Right cardiac atrium (tissue), 5 donors: Measurements from ENCODE around the gene TRIM66. TPM values are rescaled to one million over a fixed set of nuclear protein-coding genes. Genes with fewer than 3 reads are reported as not detected.

ENCODE experiments used
- ATAC-seq, 2 donors: fragments of 200-7000 bp; cut with Tn5 transposase; one replicate each; pipeline versions ENCODE4 v1.8.0 to v1.9.1; 2020; ENCODE audit warnings: moderate library complexity in 2 of 2, mild to moderate bottlenecking in 1 of 2
- DNase-seq, 3 donors: peaks; one replicate each; pipeline ENCODE4 v3.0.0-alpha.2; 2020
- H3K27ac ChIP-seq: one replicate; pipeline ENCODE4 v1.5.1; 2013; ENCODE audit warnings: mild to moderate bottlenecking, low read length, control low read depth, moderate library complexity
- H3K27me3 ChIP-seq: one replicate; pipeline ENCODE4 v1.6.1; 2013; ENCODE audit not compliant: control insufficient read depth, insufficient read depth
- H3K4me1 ChIP-seq: one replicate; pipeline ENCODE4 v1.6.1; 2013; ENCODE audit warnings: low read length; ENCODE audit not compliant: control insufficient read depth, insufficient read depth
- H3K4me3 ChIP-seq: one replicate; pipeline ENCODE4 v1.5.1; 2013; ENCODE audit warnings: low read length, control low read depth
- H3K9me3 ChIP-seq: one replicate; pipeline ENCODE4 v1.6.1; 2013; ENCODE audit warnings: low read length; ENCODE audit not compliant: control insufficient read depth
- WGBS: extraction: QIAGEN DNeasy Blood & Tissue Kit; methylation state at CpG from one replicate; pipeline ENCODE4 v1.1.7; 2013; 5-methylcytosine and 5-hydroxymethylcytosine counted together
- intact Hi-C, 4 donors: fragments of 100-400 bp; cut with DNase I; formaldehyde crosslinking; loops; one replicate each; pipeline versions ENCODE4 v1.11.0 to v1.14.0; 2022 to 2023
- polyA plus RNA-seq: library from polyadenylated mRNA; stranded (reverse); fragments of 200-250 nt; gene quantifications from one replicate; pipeline ENCODE4 v1.2.3, GENCODE V29; 2013
- total RNA-seq, 4 donors: library from RNA; stranded (reverse); fragmentation: NEBNext Ultra II Directional; extraction: Animal tissue kit (Norgen Biotek cat#: 25700); gene quantifications; one replicate each; pipeline ENCODE4 v1.2.1, GENCODE V29; 2021
- donor health status: healthy with polysubstance abuse.
- donor health status: DM: no; HTN: yes; CAD: no.
- donor health status: DM: no; HTN: no; CAD: no.
- donor health status: DM: no; HTN: yes; CAD: no; lungs with severe emphysema.
- donor health status: DM: yes; HTN: yes; CAD: no.

The TRIM66 gene
- total and polyA plus RNA-seq, 5 donors, result 1.6 to 3.6 (median 2.5) TPM

- Histone ChIP-seq H3K27me3 (no peaks in the 10 kb centered on the region), H3K4me3 (no peak overlapping the region), H3K9me3 (no peaks in the 10 kb centered on the region), H3K27ac (no peak overlapping the region), H3K4me1 (no peaks in the 10 kb centered on the region)
- 88% methylated on average over 4 of the region's 4 CpGs for WGBS
- ATAC-seq (no peak), DNase-seq (no peak)
- intact Hi-C loops, result no loop called here
Measured at GRCh38 chr11:8690374-8691342, 8.2 kb upstream of the TRIM66 start.

GRCh38 chr11:8689726-8690255, 7.3 kb upstream of the TRIM66 start:
- ATAC-seq, result no peak
- H3K27ac ChIP-seq, result no peak overlapping the region
- intact Hi-C loops, result loop anchor here in 3 of 4 donors (2.0 to 5.0 kb wide), 3 partner anchors 118 to 273 kb away; partner anchors contain the start of gene TMEM9B (in 1 of the 3)
- H3K4me3 ChIP-seq, result no peak overlapping the region
- no peaks in the 10 kb centered on the region for H3K4me1 ChIP-seq
- no peak for DNase-seq
- no peaks in the 10 kb centered on the region for H3K27me3 ChIP-seq
- H3K9me3 ChIP-seq, result no peaks in the 10 kb centered on the region
- WGBS, result 88% methylated on average over 8 of the region's 8 CpGs

DNA sequence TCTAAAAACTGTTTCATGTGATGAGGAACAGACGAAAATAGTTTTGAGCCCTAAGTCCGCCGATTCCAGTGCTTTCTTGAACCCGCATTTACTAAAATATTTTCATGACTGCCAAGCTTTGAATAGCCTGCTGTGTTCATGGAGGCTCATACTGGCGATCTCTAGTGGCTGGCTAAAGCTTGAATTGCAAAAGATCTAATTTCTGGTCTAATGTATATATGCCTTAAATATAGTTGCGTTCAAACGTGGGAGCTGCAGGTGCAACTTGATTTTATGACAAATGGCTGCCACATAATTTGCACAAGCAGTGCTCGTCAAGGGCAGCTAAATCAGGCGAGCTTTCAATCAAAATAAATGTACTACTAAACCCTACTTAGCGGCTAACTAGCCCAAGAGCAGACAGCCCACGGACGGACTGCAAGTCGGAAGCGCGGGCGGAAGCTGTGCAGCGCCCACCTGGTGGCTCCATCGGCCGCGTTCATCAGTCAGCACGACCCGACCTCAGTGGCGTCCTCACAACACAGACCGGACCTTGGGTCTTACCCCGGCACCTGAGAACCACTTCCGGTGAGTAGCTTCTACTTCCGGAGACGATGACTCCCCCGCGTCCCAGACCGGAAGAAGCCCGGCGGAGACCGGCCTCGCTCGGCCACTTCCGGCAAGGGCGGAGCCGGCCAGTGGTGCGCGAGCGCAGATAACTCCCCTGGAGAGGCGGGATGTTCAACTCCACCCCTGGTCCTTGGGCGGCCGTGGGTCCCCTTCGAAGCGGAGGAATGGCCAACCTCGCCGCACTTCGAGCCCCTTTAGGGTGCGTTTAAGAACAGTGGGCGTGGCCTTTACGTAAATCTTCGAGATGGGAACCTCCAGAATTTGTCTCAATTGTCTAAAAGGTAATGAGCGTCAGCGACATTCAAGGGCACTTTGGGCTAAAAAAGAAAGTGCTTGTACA, 6.2 kb upstream of the TRIM66 start:
- ATAC-seq (peak; percentile 97 to 99), DNase-seq (peak; percentile 96 to 98 (median 98))
- Histone ChIP-seq H3K9me3 (no peaks in the 10 kb centered on the region), H3K4me3 (peak overlapping the region; percentile 79), H3K4me1 (peaks cover 4% of the 10 kb centered on the region), H3K27me3 (no peaks in the 10 kb centered on the region), H3K27ac (peak overlapping the region; percentile 95)
- intact Hi-C loops, result loop anchor here in 3 of 4 donors (2.0 to 5.0 kb wide), 3 partner anchors 119 to 274 kb away; partner anchors contain the start of gene TMEM9B (in 1 of the 3)
- 3% methylated on average over 56 of the region's 56 CpGs for WGBS

- H3K9me3 ChIP-seq, result no peaks in the 10 kb centered on the region
- peaks cover 4% of the 10 kb centered on the region for H3K4me1 ChIP-seq
- ATAC-seq, result no peak
- no peaks in the 10 kb centered on the region for H3K27me3 ChIP-seq
- no peak for DNase-seq
- no peak overlapping the region for H3K4me3 ChIP-seq
- 88% methylated on average over 7 of the region's 7 CpGs for WGBS
- intact Hi-C loops, result loop anchor here in 2 of 4 donors (2.0 to 5.0 kb wide), 3 partner anchors 121 to 276 kb away; partner anchors contain the start of gene TMEM9B (in 1 of the 2)
- H3K27ac ChIP-seq, result no peak overlapping the region
Measured at GRCh38 chr11:8686325-8686724, 3.9 kb upstream of the TRIM66 start.

DNA sequence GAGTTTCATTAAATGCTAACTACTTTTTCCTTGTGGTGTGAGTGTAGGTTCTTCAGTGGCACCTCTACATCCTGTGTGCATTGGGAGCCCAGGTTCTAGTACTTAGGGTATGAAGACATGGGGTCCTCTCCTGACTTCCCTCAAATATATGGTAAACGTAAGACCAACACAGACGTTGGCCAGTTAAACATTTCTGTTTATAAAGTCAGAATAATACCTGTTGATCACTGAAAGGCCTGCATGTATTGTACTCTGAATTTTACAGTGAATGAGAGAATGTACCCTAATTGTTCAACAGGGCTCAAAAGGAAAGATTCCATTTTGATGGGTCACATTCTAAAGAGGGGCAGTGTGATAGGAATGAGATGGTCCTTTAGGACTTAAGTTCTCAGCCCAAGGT, 3.4 kb upstream of the TRIM66 start:
- H3K9me3 ChIP-seq, result no peaks in the 10 kb centered on the region
- H3K27me3 ChIP-seq, result no peaks in the 10 kb centered on the region
- no peak overlapping the region for H3K4me3 ChIP-seq
- no peak overlapping the region for H3K27ac ChIP-seq
- 76% methylated on average over 2 of the region's 2 CpGs for WGBS
- ATAC-seq, result no peak
- no peak for DNase-seq
- intact Hi-C loops, result loop anchor here in 2 of 4 donors (2.0 to 5.0 kb wide), 3 partner anchors 121 to 276 kb away; partner anchors contain the start of gene TMEM9B (in 1 of the 2)
- peaks cover 4% of the 10 kb centered on the region for H3K4me1 ChIP-seq

- no peak overlapping the region for H3K27ac ChIP-seq
- DNase-seq, result no peak
- no peak for ATAC-seq
- H3K4me3 ChIP-seq, result no peak overlapping the region
- intact Hi-C loops, result loop anchor here in 2 of 4 donors (5.0 kb wide), 2 partner anchors 122 to 277 kb away; partner anchors contain the start of gene TMEM9B (in 1 of the 2)
- WGBS, result 74% methylated on average over 7 of the region's 7 CpGs
- H3K9me3 ChIP-seq, result no peaks in the 10 kb centered on the region
- no peaks in the 10 kb centered on the region for H3K27me3 ChIP-seq
- peaks cover 4% of the 10 kb centered on the region for H3K4me1 ChIP-seq
Measured at GRCh38 chr11:8685306-8685705, 2.8 kb upstream of the TRIM66 start.

- intact Hi-C loops, result loop anchor here in 2 of 4 donors (5.0 kb wide), 2 partner anchors 123 to 278 kb away; partner anchors contain the start of gene TMEM9B (in 1 of the 2)
- 85% methylated on average over 6 of the region's 6 CpGs for WGBS
- Histone ChIP-seq H3K27me3 (no peaks in the 10 kb centered on the region), H3K4me3 (no peak overlapping the region), H3K4me1 (peaks cover 4% of the 10 kb centered on the region), H3K9me3 (no peaks in the 10 kb centered on the region), H3K27ac (no peak overlapping the region)
- DNase-seq, result no peak
- no peak for ATAC-seq
Measured at GRCh38 chr11:8684600-8685290, 2.3 kb upstream of the TRIM66 start.

- ATAC-seq (peak; percentile 9 to 20), DNase-seq (peak in 1 of 3 donors; percentile 65)
- Histone ChIP-seq H3K4me1 (peaks cover 4% of the 10 kb centered on the region), H3K9me3 (no peaks in the 10 kb centered on the region), H3K27ac (peak overlapping the region; percentile 94), H3K4me3 (peak overlapping the region; percentile 91), H3K27me3 (no peaks in the 10 kb centered on the region)
- intact Hi-C loops, result no loop called here
- 3% methylated on average over 27 of the region's 27 CpGs for WGBS
Measured at GRCh38 chr11:8683115-8683807, 796 bp upstream of the TRIM66 start.

DNA sequence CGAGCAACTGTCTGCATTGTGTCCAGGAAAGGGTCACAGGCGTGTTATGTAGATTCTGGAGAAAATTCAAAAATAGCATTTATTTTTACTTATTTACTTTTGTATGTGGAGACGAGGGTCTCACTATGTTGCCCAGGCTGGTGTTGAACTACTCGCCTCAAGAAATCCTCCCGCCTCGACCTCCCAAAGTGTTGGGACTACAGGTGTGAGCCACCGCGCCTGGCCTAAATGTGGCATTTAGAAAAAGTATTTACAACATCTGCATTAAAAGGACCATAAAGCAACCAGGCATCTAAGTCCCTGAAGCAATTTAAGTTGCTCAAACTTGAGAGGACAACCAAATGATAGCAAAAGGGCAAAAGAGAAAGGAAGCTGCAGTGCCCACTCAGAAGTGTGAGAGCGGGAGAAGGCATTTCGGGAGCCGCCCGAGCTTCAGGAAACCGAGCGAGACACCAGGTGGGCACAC, 595 bp downstream of the TRIM66 start:
- H3K27me3 ChIP-seq, result no peaks in the 10 kb centered on the region
- H3K9me3 ChIP-seq, result no peaks in the 10 kb centered on the region
- WGBS, result 32% methylated on average over 14 of the region's 14 CpGs
- ATAC-seq (no peak), DNase-seq (no peak)
- peak overlapping the region; percentile 91 for H3K4me3 ChIP-seq
- intact Hi-C loops, result no loop called here
- H3K27ac ChIP-seq, result peak overlapping the region; percentile 87
- peaks cover 4% of the 10 kb centered on the region for H3K4me1 ChIP-seq
